ENCODE measurements around the gene ELOB.

The ELOB gene

DNA sequence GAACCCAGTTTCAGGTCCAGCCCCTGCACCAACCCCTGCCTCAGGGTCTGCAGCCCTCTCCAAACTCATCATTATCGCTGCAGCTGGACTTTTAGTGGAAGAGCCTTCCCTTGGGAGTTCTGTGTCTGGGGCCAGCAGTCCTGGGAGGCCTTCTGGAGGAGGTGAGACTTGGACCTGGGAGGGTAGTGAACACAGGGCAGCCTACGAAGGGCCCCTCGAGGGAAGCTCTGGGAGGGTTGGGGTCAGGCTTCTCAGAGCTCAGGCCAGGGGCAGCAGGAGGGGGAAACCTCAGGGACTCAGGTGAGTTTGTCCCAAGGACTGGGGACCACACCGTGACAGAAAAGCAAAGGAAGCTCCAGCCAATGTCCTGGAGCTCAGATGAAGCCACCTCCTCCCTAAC lies 35.9 kb downstream of the ELOB start:
- Histone ChIP-seq H3K79me2 (ENCODE audit: insufficient read depth, low read length) (no peaks in the 10 kb centered on the region), H3F3A (ENCODE audit: insufficient read depth, low read length) (no peaks in the 10 kb centered on the region), H3K36me3 (ENCODE audit: insufficient read depth, low read length) (no peaks in the 10 kb centered on the region), H3K4me1 (ENCODE audit: insufficient read depth, low read length, severe bottlenecking) (no peaks in the 10 kb centered on the region), H3K27ac (ENCODE audit: low read depth, low read length, poor library complexity, severe bottlenecking) (no peak overlapping the region), H4K20me1 (ENCODE audit: insufficient read depth, low read length) (no peaks in the 10 kb centered on the region), H3K27me3 (ENCODE audit: insufficient read depth, low read length) (peaks cover 3% of the 10 kb centered on the region; the same call in 1 of the 2 replicates), H3K4me2 (ENCODE audit: low read length) (no peak overlapping the region), H2AFZ (ENCODE audit: low read length) (no peak overlapping the region), H3K9me3 (ENCODE audit: low read length) (no peaks in the 10 kb centered on the region), H3K9me2 (ENCODE audit: low read depth, low read length) (no peaks in the 10 kb centered on the region), H3K4me3 (ENCODE audit: low read depth, low read length, poor library complexity, severe bottlenecking) (no peak overlapping the region), H3K9ac (ENCODE audit: low read length) (no peak overlapping the region)
- TF ChIP-seq EZH2 (IDR thresholded peaks at IDR 0.05; ENCODE audit: borderline replicate concordance, low read length) (no peak), CTCF (IDR thresholded peaks at IDR 0.05; ENCODE audit: low read length) (no peak)

- Histone ChIP-seq H3K27me3 (ENCODE audit: insufficient read depth, low read length) (peaks cover 4% of the 10 kb centered on the region; the same call in 1 of the 2 replicates), H3K9me2 (ENCODE audit: low read depth, low read length) (no peaks in the 10 kb centered on the region), H3K27ac (ENCODE audit: low read depth, low read length, poor library complexity, severe bottlenecking) (no peak overlapping the region), H2AFZ (ENCODE audit: low read length) (no peak overlapping the region), H3K79me2 (ENCODE audit: insufficient read depth, low read length) (no peaks in the 10 kb centered on the region), H3K9me3 (ENCODE audit: low read length) (no peaks in the 10 kb centered on the region), H3K4me3 (ENCODE audit: low read depth, low read length, poor library complexity, severe bottlenecking) (no peak overlapping the region), H3K9ac (ENCODE audit: low read length) (no peak overlapping the region), H4K20me1 (ENCODE audit: insufficient read depth, low read length) (no peaks in the 10 kb centered on the region), H3F3A (ENCODE audit: insufficient read depth, low read length) (no peaks in the 10 kb centered on the region), H3K36me3 (ENCODE audit: insufficient read depth, low read length) (no peaks in the 10 kb centered on the region), H3K4me2 (ENCODE audit: low read length) (no peak overlapping the region), H3K4me1 (ENCODE audit: insufficient read depth, low read length, severe bottlenecking) (no peaks in the 10 kb centered on the region)
- TF ChIP-seq EZH2 (IDR thresholded peaks at IDR 0.05; ENCODE audit: borderline replicate concordance, low read length) (no peak), CTCF (IDR thresholded peaks at IDR 0.05; ENCODE audit: low read length) (no peak)
These were observed 36.6 kb downstream of the ELOB start for GRCh38 chr16:2740476-2740875.

DNA sequence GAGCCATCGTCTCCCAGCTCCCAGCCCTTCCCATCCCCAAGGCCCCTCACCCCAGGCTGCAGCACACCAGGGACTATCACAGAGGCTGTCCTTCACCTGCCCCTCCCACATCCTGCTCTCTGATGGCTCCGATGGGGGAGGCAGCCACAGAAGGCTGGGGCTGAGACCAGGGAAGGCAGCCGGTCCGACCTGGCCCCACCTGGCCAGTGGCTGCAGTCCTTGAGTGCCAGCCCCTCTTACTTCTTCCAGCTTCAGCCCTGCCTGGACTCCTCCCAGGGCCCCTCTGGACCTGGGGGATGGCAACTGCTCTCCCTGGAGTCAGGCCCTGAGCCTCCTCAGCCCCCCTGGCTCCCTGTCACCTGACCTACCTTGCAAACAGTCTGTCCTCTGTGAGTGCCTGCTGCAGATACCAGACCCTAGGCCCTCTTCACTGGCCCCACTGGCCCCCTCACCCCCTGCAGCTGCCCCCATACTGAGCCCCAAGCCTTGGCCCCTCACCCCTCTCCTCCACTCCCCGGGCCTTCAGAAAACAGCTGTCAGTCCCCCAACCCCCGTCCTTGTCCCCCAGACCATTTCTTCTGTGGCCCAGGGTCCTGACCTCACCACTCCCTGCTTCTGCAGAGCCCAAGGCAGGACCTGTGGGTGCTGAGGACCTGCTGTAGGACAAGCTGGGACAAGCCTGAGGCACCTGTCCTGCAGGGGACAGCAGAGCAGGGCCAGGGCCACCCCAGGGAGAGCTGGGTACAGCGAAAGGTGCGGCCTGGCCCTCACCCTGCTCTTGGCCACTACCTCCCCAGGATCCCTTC lies 37.3 kb downstream of the ELOB start:
- no peaks in the 10 kb centered on the region for H3K9me2 ChIP-seq (ENCODE audit: low read depth, low read length)
- no peak overlapping the region for H3K9ac ChIP-seq (ENCODE audit: low read length)
- H3K27me3 ChIP-seq (ENCODE audit: insufficient read depth, low read length) = peaks cover 4% of the 10 kb centered on the region; the same call in 1 of the 2 replicates
- TF ChIP-seq EZH2 (IDR thresholded peaks at IDR 0.05; ENCODE audit: borderline replicate concordance, low read length) = no peak
- no peak for TF ChIP-seq CTCF (IDR thresholded peaks at IDR 0.05; ENCODE audit: low read length)
- H3K4me2 ChIP-seq (ENCODE audit: low read length) = no peak overlapping the region
- H3K27ac ChIP-seq (ENCODE audit: low read depth, low read length, poor library complexity, severe bottlenecking) = no peak overlapping the region
- H3K4me1 ChIP-seq (ENCODE audit: insufficient read depth, low read length, severe bottlenecking) = no peaks in the 10 kb centered on the region
- no peaks in the 10 kb centered on the region for H4K20me1 ChIP-seq (ENCODE audit: insufficient read depth, low read length)
- no peaks in the 10 kb centered on the region for H3K79me2 ChIP-seq (ENCODE audit: insufficient read depth, low read length)
- no peak overlapping the region for H3K4me3 ChIP-seq (ENCODE audit: low read depth, low read length, poor library complexity, severe bottlenecking)
- no peaks in the 10 kb centered on the region for H3K36me3 ChIP-seq (ENCODE audit: insufficient read depth, low read length)
- H3F3A ChIP-seq (ENCODE audit: insufficient read depth, low read length) = no peaks in the 10 kb centered on the region
- no peaks in the 10 kb centered on the region for H3K9me3 ChIP-seq (ENCODE audit: low read length)
- no peak overlapping the region for H2AFZ ChIP-seq (ENCODE audit: low read length)
